GM21786 (cell line): Measurements from ENCODE around the gene CNTNAP4.

Source experiments
- ATAC-seq: cut with Tn5 transposase; IDR thresholded peaks from one replicate; pipeline ENCODE4 v1.9.1; 2021; ENCODE audit not compliant: unreplicated experiment

CNTNAP4 gene

DNA sequence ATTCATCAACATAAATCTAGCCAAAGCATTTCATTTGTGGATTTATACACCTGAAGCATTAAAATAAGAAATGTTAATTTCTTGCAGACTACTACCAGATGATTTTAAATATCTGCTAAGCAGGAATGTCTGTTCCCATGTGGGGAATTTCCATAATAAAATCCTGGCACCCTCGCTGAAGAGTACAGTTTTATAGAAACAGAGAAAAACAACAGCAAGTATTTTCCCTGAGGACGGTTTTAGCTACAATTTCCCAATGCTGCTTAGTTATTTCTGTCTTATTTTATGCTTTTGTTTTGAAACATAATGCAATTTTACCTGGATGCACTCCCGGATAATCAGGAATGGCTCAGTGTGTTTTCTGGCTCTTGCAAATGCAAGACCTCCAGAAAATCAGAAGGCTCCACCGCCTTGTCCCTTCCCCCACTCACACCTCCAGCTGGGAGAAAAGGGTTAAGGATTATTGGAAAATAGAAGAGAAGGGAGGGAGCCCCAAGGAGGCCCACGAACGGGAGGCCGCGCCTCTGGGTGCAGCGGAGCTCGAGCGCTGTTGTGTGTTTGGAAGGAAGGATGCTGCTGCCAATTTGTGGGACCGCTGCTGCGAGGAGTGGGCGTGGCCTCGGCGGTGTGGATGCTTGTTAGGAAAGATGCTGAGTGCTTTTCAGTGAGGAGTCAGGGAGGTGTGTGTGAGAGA lies at the start of gene CNTNAP4:
Gene CNTNAP4 (plus strand): TSS at position 657 of the 694 bp plus-strand sequence. CDS start 262 bp downstream, outside the sequence.
- no peak for ATAC-seq

DNA sequence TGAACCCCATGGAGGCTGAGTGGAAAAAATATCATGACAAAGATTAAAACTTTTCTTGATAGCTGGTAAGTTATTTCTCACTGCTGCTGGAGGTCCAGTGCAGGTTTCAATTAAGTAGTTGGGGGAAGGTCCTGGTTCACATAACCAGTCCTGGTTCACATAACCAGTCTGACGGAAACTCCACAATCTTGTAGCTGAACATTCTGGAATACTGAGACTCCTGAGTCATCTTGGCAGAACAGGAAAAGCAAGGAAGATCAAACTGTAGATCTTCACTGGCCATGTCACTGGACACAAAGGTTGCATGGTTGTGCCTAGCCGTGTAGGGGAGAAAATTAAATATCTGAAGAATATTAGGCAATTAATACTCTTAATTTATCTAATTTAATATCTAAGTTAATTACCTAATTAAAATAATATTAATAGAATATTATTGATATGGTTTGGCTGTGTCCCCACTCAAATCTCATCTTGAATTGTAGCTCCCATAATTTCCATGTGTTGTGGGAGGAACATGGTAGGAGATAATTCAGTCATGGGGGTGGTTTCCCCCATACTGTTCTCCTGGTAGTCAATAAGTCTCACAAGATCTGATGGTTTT lies 48.6 kb upstream of the CNTNAP4 start:
- ATAC-seq = no peak

- ATAC-seq = no peak
Observed at GRCh38 chr16:76232704-76233103, 44.5 kb upstream of the CNTNAP4 start.

GRCh38 chr16:76235025-76235424 lies 42.2 kb upstream of the CNTNAP4 start:
- ATAC-seq = no peak

DNA sequence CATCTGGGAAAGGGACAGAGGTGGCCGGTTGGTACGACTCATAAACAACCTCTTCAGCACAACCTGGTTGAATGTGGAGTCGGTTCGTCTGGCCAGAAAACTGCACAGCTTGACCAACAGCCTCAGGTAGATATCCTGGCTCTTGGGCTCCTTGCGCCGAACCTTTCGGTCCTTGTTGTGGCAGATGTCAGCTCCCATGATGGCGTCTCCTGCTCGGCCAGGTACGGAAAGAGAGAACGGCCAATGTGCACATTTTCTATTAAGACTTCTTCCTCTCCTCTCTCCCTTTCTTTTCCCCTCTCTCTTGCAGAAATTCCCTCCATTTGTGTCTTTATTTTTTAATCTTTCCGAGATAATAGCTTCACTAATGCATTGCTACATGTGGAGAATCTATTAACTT lies 41.8 kb upstream of the CNTNAP4 start:
- ATAC-seq = no peak

- ATAC-seq = no peak
Observed at GRCh38 chr16:76237471-76237870, 39.7 kb upstream of the CNTNAP4 start.

- no peak for ATAC-seq
Observed at GRCh38 chr16:76241755-76242154, 35.4 kb upstream of the CNTNAP4 start.

GRCh38 chr16:76243620-76244019 lies 33.6 kb upstream of the CNTNAP4 start:
- no peak for ATAC-seq

GRCh38 chr16:76246587-76246986 lies 30.6 kb upstream of the CNTNAP4 start:
- ATAC-seq = no peak

DNA sequence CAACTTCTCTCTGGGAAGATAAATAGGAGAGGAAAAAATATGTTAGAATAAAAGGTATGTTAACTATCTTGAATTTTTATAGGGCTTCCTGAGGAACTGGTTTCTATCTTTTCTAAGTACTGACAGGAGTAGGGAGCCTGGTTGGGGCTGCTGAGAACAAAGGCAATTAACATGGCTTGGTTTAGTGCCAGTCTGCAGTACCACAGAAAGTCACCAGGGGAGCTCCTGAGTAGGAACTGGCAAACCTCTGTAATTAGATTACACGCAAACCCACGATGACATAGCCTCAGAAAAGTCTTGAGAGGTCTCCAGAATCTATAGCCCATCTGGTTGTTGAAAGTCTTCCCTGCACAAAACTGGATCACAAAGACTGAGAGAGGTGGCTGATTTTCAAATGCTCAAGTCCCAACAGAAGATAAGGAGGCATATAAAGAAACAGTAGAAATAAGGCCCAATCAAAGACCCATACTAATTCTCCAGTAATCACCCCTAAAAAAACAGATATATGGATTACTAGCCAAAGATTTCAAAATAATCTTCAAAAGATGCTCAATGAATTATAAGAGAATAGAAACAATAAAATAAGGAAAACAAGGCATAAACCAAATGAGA lies 11.7 kb upstream of the CNTNAP4 start:
- peak; percentile 81 for ATAC-seq

DNA sequence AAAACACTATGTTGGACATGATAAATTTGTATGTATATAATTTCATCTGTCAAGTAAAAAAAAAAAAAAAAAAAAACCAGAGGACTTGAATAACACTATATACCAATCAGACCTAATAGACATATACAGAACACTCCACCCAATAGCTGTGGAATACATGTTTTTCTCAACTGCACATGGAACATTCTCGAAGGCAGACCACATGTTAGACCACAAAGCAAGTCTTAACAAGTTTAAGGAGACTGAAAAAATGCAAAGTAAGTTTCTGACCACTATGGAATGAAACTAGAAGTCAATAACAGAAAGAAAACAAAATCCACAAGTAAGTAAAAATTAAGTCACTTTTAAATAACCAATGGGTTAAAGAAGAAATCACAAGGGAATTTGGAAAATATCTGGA lies 8.4 kb upstream of the CNTNAP4 start:
- ATAC-seq = no peak

GRCh38 chr16:76277460-76278030 lies 344 bp downstream of the CNTNAP4 start:
- no peak for ATAC-seq

- no peak for ATAC-seq
Observed at GRCh38 chr16:76278086-76278485, 885 bp downstream of the CNTNAP4 start.

DNA sequence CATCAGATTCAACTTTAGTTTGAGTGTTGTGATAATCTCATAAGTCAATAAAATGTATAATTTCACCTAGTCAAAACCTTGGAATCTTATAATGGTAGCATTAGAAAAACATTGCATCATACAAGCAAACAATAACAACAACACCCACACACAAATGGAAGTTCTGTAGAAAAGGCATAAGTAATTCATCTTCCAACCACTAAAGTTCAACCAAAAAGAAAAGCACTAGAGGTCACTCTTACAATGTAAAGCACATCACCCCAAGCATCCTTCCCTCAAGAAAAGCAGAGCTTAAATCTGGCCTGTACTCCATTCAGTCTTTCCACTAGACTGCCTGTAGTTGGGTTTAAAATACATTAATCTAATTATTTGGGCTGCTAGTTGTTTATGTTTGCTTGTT lies 1.8 kb downstream of the CNTNAP4 start:
- no peak for ATAC-seq

GRCh38 chr16:76280421-76281215 lies 3.4 kb downstream of the CNTNAP4 start:
- no peak for ATAC-seq

GRCh38 chr16:76287466-76287865 lies 10.3 kb downstream of the CNTNAP4 start:
- no peak for ATAC-seq

- ATAC-seq = no peak
Observed at GRCh38 chr16:76292218-76292617, 15.0 kb downstream of the CNTNAP4 start.

GRCh38 chr16:76293980-76294379 lies 16.8 kb downstream of the CNTNAP4 start:
- ATAC-seq = no peak

GRCh38 chr16:76294396-76295214 lies 17.4 kb downstream of the CNTNAP4 start:
- ATAC-seq = no peak

GRCh38 chr16:76297941-76298340 lies 20.7 kb downstream of the CNTNAP4 start:
- no peak for ATAC-seq
